T-helper 17 cell (primary cell): ENCODE measurements around the gene BTBD9. TPM values are rescaled to one million over a fixed set of nuclear protein-coding genes. Genes with fewer than 3 reads are reported as not detected.

Experiments used
- total RNA-seq, 4 donors: library from RNA in 2 of 4; stranded (reverse) in 2 of 4; gene quantifications; one replicate each; pipeline ENCODE4 v1.2.3 and lab custom pipeline; 2022 to 2026

Gene BTBD9
- total RNA-seq, 2 donors from 2014 or later, result 61.3 to 63.5 TPM

Other genes with a start within 250 kb of the BTBD9 start
- 10 to 100 TPM; 22.4 to 27.7 TPM for gene GLO1, start 63.2 kb upstream of the BTBD9 start, total RNA-seq
- gene DNAH8, start 75.4 kb upstream of the BTBD9 start, total RNA-seq, result under 1 TPM; 0.05 TPM